Kidney capillary endothelial cell (primary cell): Measurements from ENCODE around the gene COPS9.

ENCODE experiments used
- DNase-seq: peaks from one replicate; pipeline ENCODE4 v3.0.0-alpha.2; 2018; ENCODE audit warnings: low spot score

Gene COPS9

DNA sequence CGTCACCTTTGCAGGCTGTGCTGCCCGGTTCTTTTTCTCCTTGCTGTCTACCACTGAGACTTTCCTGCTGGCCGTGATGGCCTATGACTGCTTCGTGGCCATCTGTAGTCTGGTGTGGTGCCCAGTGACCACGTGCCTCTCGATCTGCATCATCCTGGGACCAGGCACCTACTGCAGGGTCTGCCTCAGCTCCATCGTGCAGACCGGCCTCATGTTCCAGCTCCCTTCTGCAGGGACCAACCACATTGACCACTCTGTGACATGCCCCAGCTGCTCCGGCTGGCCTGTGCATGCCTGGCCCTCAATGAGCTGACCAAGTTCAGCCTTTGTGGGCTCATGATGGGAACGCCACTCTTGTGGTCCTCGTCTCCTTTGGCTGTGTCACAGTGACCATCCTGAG is 26.7 kb downstream of the COPS9 start:
- DNase-seq = no peak

DNA sequence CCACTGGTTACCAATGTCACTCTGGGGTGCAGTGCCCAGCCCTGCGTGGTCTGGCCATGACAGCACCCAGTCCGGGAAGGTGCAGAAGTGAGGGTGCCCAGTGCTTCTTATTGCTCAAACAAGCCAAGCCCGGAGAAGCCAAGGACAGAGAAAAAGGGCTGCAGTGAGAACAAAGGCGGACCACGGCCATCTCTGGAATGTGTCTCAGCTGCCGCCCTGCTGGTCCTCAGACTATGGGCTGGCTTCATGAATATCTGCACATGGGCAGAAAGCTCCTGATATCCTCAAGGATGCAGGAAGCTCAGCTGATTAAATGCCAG is 28.7 kb downstream of the COPS9 start:
- no peak for DNase-seq

GRCh38 chr2:240106765-240107476 is 29.2 kb downstream of the COPS9 start:
- no peak for DNase-seq

GRCh38 chr2:240105982-240106381 is 30.1 kb downstream of the COPS9 start:
- DNase-seq = no peak

GRCh38 chr2:240103136-240103535 is 33.0 kb downstream of the COPS9 start:
- no peak for DNase-seq

DNA sequence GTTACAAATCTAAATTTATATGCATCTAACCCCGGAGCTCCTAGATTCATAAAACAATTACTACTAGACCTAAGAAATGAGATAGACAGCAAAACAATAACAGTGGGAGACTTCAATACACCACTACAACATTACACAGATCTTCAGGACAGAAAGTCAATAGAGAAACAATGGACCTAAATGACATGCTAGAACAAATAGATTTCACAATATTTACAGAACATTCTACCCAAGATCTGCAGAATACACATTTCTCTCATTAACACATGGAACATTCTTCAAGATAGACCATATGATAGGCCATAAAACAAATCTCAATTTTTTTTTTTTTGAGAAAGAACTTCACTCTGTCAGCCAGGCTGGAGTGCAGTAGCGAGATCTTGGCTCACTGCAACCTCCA is 37.8 kb downstream of the COPS9 start:
- DNase-seq = no peak

DNA sequence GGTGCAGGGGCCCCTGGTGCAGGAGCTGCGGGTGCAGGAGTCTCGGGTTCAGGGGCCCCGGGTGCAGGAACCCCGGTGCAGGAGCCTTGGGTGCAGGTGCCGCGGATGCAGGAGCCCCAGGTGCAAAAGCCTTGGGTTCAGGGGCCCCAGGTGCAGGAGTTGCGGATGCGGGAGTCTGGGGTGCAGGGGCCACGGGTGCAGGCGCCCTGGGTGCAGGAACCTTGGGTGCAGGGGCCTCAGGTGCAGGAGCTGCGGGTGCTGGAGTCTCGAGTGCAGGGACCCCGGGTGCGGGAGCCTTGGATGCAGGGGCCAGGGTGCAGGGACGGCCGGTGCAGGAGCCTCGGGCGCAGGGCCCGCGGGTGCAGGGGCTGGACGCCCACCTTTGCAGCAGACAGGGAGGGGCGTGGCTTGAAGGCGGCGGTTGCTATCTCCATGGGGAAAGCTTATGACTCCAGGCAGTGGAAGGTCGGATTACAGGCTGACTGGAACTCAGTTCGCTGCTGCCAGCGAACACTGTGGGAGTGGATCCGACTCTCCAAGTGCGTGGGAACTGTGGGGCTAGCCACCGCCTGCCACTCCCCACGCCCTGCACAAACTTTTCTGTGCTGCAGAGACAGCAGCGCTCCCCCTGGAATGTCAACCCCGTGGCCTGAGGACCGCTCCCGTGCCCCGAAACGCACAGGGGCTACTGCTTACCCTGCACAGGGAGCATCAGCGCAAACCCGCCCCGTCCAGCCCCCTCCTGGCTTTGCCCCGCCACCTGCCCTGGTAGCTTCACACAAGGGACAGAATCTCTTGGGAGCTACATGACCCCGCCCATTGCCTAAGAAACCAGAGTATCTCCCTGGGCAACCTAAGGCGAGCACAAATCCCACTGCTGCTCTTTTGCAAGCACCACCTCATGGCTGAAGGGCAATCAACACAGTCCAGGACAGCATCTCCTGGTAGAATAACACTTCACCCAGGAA is 40.3 kb downstream of the COPS9 start:
- DNase-seq = no peak

GRCh38 chr2:240089306-240089705 is 46.8 kb downstream of the COPS9 start:
- DNase-seq = no peak

- DNase-seq = no peak
Observed at GRCh38 chr2:240086563-240086962, 49.5 kb downstream of the COPS9 start.
